Neural cell (in vitro differentiated cells): ENCODE measurements around the gene DKC1. TPM values are rescaled to one million over a fixed set of nuclear protein-coding genes. Genes with fewer than 3 reads are reported as not detected.

Experiments
- H2AFZ ChIP-seq: fragments of 200-600, 300-800 bp; sonication (generic), shearing (Covaris generic); 2 replicates; pipeline ENCODE4 v1.6.0; 2014; ENCODE audit warnings: low read depth, mild to moderate bottlenecking, antibody characterized with exemption, low read length, moderate library complexity
- H3F3A ChIP-seq: fragments of 200-600 bp; shearing (Covaris generic); 2 replicates; pipeline ENCODE4 v1.6.1; 2016; ENCODE audit warnings: mild to moderate bottlenecking, moderate library complexity, mixed read lengths, antibody characterized with exemption, low read length; ENCODE audit not compliant: insufficient read depth, poor library complexity, severe bottlenecking
- H3K27ac ChIP-seq: fragments of 200-600, 300-800 bp; sonication (generic), shearing (Covaris generic); 2 replicates; pipeline ENCODE4 v1.5.1; 2014; ENCODE audit warnings: mild to moderate bottlenecking, low read length, moderate library complexity
- H3K27me3 ChIP-seq: fragments of 300-800, 200-600 bp; sonication (generic), shearing (Covaris generic); 2 replicates; pipeline ENCODE4 v1.6.0; 2014; ENCODE audit warnings: mild to moderate bottlenecking, low read depth, low read length, moderate library complexity; ENCODE audit not compliant: insufficient read depth
- H3K36me3 ChIP-seq: fragments of 300-800, 200-600 bp; sonication (generic), shearing (Covaris generic); 2 replicates; pipeline ENCODE4 v1.5.1; 2014; ENCODE audit warnings: mild to moderate bottlenecking, antibody characterized with exemption, low read length, moderate library complexity; ENCODE audit not compliant: insufficient read depth
- H3K4me2 ChIP-seq: fragments of 300-800, 200-600 bp; sonication (generic), shearing (Covaris generic); 2 replicates; pipeline ENCODE4 v1.6.0; 2014; ENCODE audit warnings: mild to moderate bottlenecking, low read length
- H3K4me3 ChIP-seq: fragments of 300-800, 200-600 bp; sonication (generic), shearing (Covaris generic); 2 replicates; pipeline ENCODE4 v1.5.1; 2014; ENCODE audit warnings: mild to moderate bottlenecking, low read length, moderate library complexity
- H3K79me2 ChIP-seq: fragments of 200-600 bp; shearing (Covaris generic); replicated peaks from 2 replicates; pipeline ENCODE4 v1.6.0; 2014; ENCODE audit warnings: mild to moderate bottlenecking, low read length, moderate library complexity; ENCODE audit not compliant: insufficient read depth
- H3K9ac ChIP-seq: fragments of 300-800, 200-600 bp; sonication (generic), shearing (Covaris generic); 2 replicates; pipeline ENCODE4 v1.6.1; 2016; ENCODE audit warnings: mild to moderate bottlenecking, low read length, mixed read lengths
- H3K9me2 ChIP-seq: fragments of 200-600 bp; shearing (Covaris generic); 2 replicates; pipeline ENCODE4 v1.6.1; 2016; ENCODE audit warnings: mild to moderate bottlenecking, low read length, mixed read lengths; ENCODE audit not compliant: insufficient read depth
- H3K9me3 ChIP-seq: fragments of 200-600, 300-800 bp; sonication (generic), shearing (Covaris generic); 2 replicates; pipeline ENCODE4 v1.6.1; 2016; ENCODE audit warnings: mild to moderate bottlenecking, mixed run types, low read length, moderate library complexity, mixed read lengths
- H4K20me1 ChIP-seq: fragments of 200-600 bp; shearing (Covaris generic); 2 replicates; pipeline ENCODE4 v1.6.1; 2016; ENCODE audit warnings: mild to moderate bottlenecking, mixed run types; ENCODE audit not compliant: insufficient read depth
- EP300 ChIP-seq: fragments of 450-650 bp; conservative IDR thresholded peaks from 2 replicates; pipeline ENCODE4 v1.6.1; 2014; ENCODE audit warnings: antibody characterized with exemption, mild to moderate bottlenecking, moderate library complexity; ENCODE audit not compliant: poor library complexity, severe bottlenecking
- EZH2 ChIP-seq: fragments of 200-600, 300-800 bp; shearing (Covaris generic), sonication (generic); IDR thresholded peaks from 2 replicates; pipeline ENCODE4 v1.6.1; 2014; ENCODE audit warnings: antibody characterized with exemption, low read length, borderline replicate concordance, mild to moderate bottlenecking; ENCODE audit not compliant: insufficient read depth, poor library complexity, severe bottlenecking
- MXI1 ChIP-seq: fragments of 450-650 bp; conservative IDR thresholded peaks from 2 replicates; pipeline ENCODE4 v1.6.1; 2014; ENCODE audit warnings: antibody characterized with exemption, mild to moderate bottlenecking; ENCODE audit not compliant: poor library complexity, severe bottlenecking
- POLR2AphosphoS5 ChIP-seq: IDR thresholded peaks from 2 replicates; pipeline ENCODE4 v1.6.1; 2012
- RAD21 ChIP-seq: fragments of 450-650 bp; conservative IDR thresholded peaks from 2 replicates; pipeline ENCODE4 v1.6.1; 2014; ENCODE audit warnings: antibody characterized with exemption, mild to moderate bottlenecking, moderate library complexity
- REST ChIP-seq: IDR thresholded peaks from 2 replicates; pipeline ENCODE4 v1.6.1; 2012; ENCODE audit warnings: borderline replicate concordance
- SMC3 ChIP-seq: fragments of 450-650 bp; conservative IDR thresholded peaks from 2 replicates; pipeline ENCODE4 v1.6.1; 2014; ENCODE audit warnings: antibody characterized with exemption, mild to moderate bottlenecking, moderate library complexity; ENCODE audit not compliant: poor library complexity
- TAF1 ChIP-seq: IDR thresholded peaks from 2 replicates; pipeline ENCODE4 v1.6.1; 2012; ENCODE audit warnings: low read depth
- polyA plus RNA-seq: library from polyadenylated mRNA; depleted of rRNA; stranded (reverse); fragments of >200 nt; gene quantifications from 2 replicates; pipeline ENCODE4 v1.2.3, GENCODE V29; 2014
- TF ChIP-seq, protein P1 (sequence below): fragments of 450-650 bp; IDR thresholded peaks from 2 replicates; pipeline ENCODE4 v1.5.1; 2014; ENCODE audit warnings: antibody characterized with exemption, mild to moderate bottlenecking, moderate library complexity; ENCODE audit not compliant: poor library complexity, severe bottlenecking

DKC1 gene
- polyA plus RNA-seq, 1 donor from 2014 or later = 32.1 TPM

DNA sequence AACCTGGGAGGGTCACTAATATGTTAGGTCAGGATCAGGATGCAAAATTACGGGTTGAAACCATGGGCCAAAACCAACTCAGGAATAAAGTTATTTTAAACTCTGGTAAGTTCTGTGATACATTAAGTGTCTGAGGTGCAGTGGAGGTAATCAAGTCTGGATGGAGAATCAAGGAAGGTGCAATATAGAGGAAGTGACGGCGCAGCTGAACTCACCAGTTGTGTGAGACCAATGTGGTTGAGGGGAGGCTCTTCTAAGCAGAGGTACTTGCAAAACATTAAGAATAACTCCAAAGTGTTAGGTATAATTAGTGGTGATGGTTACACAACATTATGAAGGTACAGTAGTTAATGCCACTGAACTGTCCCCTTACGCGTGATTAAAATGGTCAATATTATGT, 31.5 kb upstream of the DKC1 start:
- TF ChIP-seq EZH2 (no peak), SMC3 (no peak), REST (no peak), RAD21 (no peak)
- Histone ChIP-seq H3K4me3 (no peak overlapping the region), H3K9ac (no peak overlapping the region)

DNA sequence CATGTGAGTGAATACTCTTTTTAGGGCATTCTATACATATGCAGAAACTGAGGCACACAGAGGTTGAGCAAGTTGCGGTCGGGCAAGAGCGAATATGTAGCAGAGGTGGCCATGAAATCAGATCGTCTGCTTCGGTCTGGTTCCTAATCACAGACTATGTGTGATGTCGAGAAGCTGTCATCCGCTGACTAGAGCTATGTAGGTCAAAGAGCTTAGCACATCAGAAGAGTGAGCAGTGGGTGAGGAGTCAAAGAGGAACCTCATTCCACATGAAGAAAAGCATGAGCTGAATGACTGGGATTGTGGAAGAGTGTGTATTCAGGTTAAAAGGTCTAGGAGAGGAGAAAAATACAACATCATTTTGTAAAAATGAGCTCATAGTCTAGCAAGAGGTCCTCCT, 30.8 kb upstream of the DKC1 start:
- Histone ChIP-seq H3K4me2 (no peak overlapping the region), H3K9ac (no peak overlapping the region), H3K36me3 (no peaks in the 10 kb centered on the region), H4K20me1 (no peaks in the 10 kb centered on the region), H3K79me2 (no peaks in the 10 kb centered on the region), H3K9me3 (no peaks in the 10 kb centered on the region), H3K4me3 (no peak overlapping the region), H3K27me3 (no peaks in the 10 kb centered on the region), H3K27ac (no peak overlapping the region), H3F3A (no peaks in the 10 kb centered on the region), H3K9me2 (no peaks in the 10 kb centered on the region), H2AFZ (no peak overlapping the region)
- TF ChIP-seq TAF1 (no peak), EP300 (no peak), MXI1 (no peak), RAD21 (no peak), EZH2 (no peak), SMC3 (no peak), POLR2AphosphoS5 (no peak), REST (no peak)
- TF ChIP-seq, protein P1, sequence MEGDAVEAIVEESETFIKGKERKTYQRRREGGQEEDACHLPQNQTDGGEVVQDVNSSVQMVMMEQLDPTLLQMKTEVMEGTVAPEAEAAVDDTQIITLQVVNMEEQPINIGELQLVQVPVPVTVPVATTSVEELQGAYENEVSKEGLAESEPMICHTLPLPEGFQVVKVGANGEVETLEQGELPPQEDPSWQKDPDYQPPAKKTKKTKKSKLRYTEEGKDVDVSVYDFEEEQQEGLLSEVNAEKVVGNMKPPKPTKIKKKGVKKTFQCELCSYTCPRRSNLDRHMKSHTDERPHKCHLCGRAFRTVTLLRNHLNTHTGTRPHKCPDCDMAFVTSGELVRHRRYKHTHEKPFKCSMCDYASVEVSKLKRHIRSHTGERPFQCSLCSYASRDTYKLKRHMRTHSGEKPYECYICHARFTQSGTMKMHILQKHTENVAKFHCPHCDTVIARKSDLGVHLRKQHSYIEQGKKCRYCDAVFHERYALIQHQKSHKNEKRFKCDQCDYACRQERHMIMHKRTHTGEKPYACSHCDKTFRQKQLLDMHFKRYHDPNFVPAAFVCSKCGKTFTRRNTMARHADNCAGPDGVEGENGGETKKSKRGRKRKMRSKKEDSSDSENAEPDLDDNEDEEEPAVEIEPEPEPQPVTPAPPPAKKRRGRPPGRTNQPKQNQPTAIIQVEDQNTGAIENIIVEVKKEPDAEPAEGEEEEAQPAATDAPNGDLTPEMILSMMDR = no peak

More for the DNA sequence above, 31.5 kb upstream of the DKC1 start:
- Histone ChIP-seq H3K27me3 (no peaks in the 10 kb centered on the region), H3K9me3 (no peaks in the 10 kb centered on the region), H2AFZ (no peak overlapping the region), H3K27ac (no peak overlapping the region), H3K4me2 (no peak overlapping the region), H3K9me2 (no peaks in the 10 kb centered on the region), H4K20me1 (no peaks in the 10 kb centered on the region), H3K36me3 (no peaks in the 10 kb centered on the region), H3K79me2 (no peaks in the 10 kb centered on the region), H3F3A (no peaks in the 10 kb centered on the region)
